K562 (cell line): ENCODE data around the gene ALKBH4. TPM values are rescaled to one million over a fixed set of nuclear protein-coding genes. Genes with fewer than 3 reads are reported as not detected.

Source experiments
- ETV1 ChIP-seq: fragments of 450-650 bp; conservative IDR thresholded peaks from 2 replicates; pipeline ENCODE4 v1.6.1; 2016; ENCODE audit warnings: missing genetic modification characterization, control low read depth, low read depth, missing compliant biosample characterization
- GABPA ChIP-seq: fragments of 200-800 bp; sonication (Bioruptor generic); conservative IDR thresholded peaks from 2 replicates; pipeline ENCODE4 v1.6.1; 2016; ENCODE audit warnings: low read depth, missing genetic modification characterization, missing compliant biosample characterization
- KAT8 ChIP-seq: fragments of 450-650 bp; IDR thresholded peaks from 2 replicates; pipeline ENCODE4 v1.6.1; 2016; ENCODE audit warnings: low read depth, mild to moderate bottlenecking
- MTF1 ChIP-seq: fragments of 250-450 bp; sonication (Bioruptor Pico); IDR thresholded peaks from 2 replicates; pipeline ENCODE4 v1.9.0; 2021; ENCODE audit warnings: moderate library complexity, mild to moderate bottlenecking, inconsistent platforms, borderline replicate concordance
- NFXL1 ChIP-seq: fragments of 450-650 bp; formaldehyde crosslinking; IDR thresholded peaks from 2 replicates; pipeline ENCODE4 v1.4.0; 2021; ENCODE audit warnings: mild to moderate bottlenecking
- OTX1 ChIP-seq: fragments of 450-650 bp; formaldehyde crosslinking; IDR thresholded peaks from 2 replicates; pipeline ENCODE4 v1.4.0; 2022; ENCODE audit warnings: mild to moderate bottlenecking
- POU5F1 ChIP-seq: fragments of 150-350 bp; IDR thresholded peaks from 2 replicates; pipeline ENCODE4 v1.6.1; 2014; ENCODE audit warnings: borderline replicate concordance, low read length, low read depth, mild to moderate bottlenecking; ENCODE audit not compliant: partially characterized antibody
- STAT5A ChIP-seq: IDR thresholded peaks from 2 replicates; pipeline ENCODE4 v1.6.1; 2012; ENCODE audit warnings: low read length, inconsistent platforms, borderline replicate concordance
- SUPT5H ChIP-seq: fragments of 450-650 bp; IDR thresholded peaks from 2 replicates; pipeline ENCODE4 v1.6.1; 2016
- ZNF699 ChIP-seq: fragments of 250-450 bp; sonication (Bioruptor Pico); IDR thresholded peaks from 2 replicates; pipeline ENCODE4 v1.8.0; 2021; ENCODE audit warnings: mild to moderate bottlenecking, moderate library complexity; ENCODE audit not compliant: insufficient replicate concordance
- polyA plus RNA-seq, 8 experiments: library from polyadenylated mRNA; depleted of rRNA in 4 of 8; stranded (reverse) in 5 of 8; unstranded in 3 of 8; fragments of >200 nt; fragmentation: Nextera tagmentation in 2 of 8; fragmentation: Illumina TruSeq in 1 of 8; extraction: Ambion mirVana in 2 of 8; extraction: Trizol in 1 of 8; gene quantifications; 2 replicates each; pipeline versions ENCODE4 v1.2.1 to v1.2.3, GENCODE V29; 2011 to 2014; ENCODE audit warnings: inconsistent platforms in 1 of 8, missing spikeins in 1 of 8
- total RNA-seq, 7 experiments: library from RNA; depleted of rRNA in 6 of 7; stranded (reverse); fragments of >200 nt in 6 of 7; fragmentation: Illumina TruSeq in 2 of 7; extraction: Trizol in 2 of 7; gene quantifications; 2 replicates each; pipeline versions ENCODE4 v1.2.1 to v1.2.3, GENCODE V29; 2011 to 2021; ENCODE audit warnings: low replicate concordance in 1 of 7
- TF ChIP-seq, protein P1 (sequence below), 2 experiments: fragments of 450-650 bp; formaldehyde crosslinking in 1 of 2; IDR thresholded peaks; 2 replicates each; pipeline versions ENCODE4 v1.4.0 to v1.6.1; 2014 to 2020; ENCODE audit warnings: mild to moderate bottlenecking in 2 of 2, borderline replicate concordance in 1 of 2, low read depth in 1 of 2
- TF ChIP-seq, protein P2 (sequence below): sonication (generic); formaldehyde crosslinking; IDR thresholded peaks from 2 replicates; pipeline ENCODE4 v1.8.0; 2022; ENCODE audit warnings: mild to moderate bottlenecking, missing genetic modification reagents
- TF ChIP-seq, protein P3 (sequence below): sonication (generic); IDR thresholded peaks from 2 replicates; pipeline ENCODE4 v1.6.1; 2016
- TF ChIP-seq, protein P4 (sequence below): fragments of 450-650 bp; formaldehyde crosslinking; IDR thresholded peaks from 2 replicates; pipeline ENCODE4 v1.4.0; 2022; ENCODE audit warnings: missing genetic modification characterization
- TF ChIP-seq, protein P5 (sequence below): fragments of 250-450 bp; sonication (Bioruptor Pico); IDR thresholded peaks from 2 replicates; pipeline ENCODE4 v1.5.0; 2021

Gene ALKBH4
- total and polyA plus RNA-seq, 9 of the 15 experiments (the other 6 are each of a cell fraction or from before 2014, with no cell fraction given) = 4.6 to 21.4 (median 11.8) TPM

DNA sequence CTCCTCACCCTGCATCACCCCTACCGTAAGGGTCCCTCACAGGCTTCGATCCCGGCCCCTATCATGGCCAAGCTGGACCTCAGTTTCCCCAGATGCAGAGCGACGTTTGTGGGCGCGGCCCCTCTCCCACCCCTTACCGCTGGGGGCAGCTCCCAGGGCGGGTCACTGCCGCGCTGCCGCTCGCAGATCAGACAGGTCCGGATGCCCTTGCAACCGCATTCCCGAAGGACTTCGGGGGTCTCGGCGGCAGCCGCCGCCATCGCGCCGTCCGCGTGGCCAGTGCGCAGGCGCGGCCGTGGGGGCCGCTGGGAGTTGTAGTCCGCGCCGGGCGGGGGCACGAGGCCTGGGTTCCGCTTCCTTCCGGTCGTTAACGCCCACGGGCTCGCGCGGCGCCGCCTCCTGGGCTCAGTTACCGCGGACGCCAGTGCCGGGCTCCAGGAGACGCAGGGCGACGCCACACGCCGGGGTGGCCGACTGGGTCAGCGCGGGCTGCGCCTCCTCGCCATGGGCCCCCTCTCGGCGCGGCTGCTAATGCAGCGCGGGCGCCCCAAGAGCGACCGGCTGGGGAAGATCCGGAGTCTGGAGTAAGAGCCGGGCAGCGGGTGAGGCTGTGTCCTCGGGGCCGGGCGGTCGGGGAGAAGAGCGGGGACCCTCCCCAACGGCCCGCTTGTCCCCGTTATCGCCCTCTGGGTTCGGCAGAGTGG, at the start of gene ALKBH4, which contains the start of gene LRWD1 (continued):
- TF ChIP-seq, protein P1, sequence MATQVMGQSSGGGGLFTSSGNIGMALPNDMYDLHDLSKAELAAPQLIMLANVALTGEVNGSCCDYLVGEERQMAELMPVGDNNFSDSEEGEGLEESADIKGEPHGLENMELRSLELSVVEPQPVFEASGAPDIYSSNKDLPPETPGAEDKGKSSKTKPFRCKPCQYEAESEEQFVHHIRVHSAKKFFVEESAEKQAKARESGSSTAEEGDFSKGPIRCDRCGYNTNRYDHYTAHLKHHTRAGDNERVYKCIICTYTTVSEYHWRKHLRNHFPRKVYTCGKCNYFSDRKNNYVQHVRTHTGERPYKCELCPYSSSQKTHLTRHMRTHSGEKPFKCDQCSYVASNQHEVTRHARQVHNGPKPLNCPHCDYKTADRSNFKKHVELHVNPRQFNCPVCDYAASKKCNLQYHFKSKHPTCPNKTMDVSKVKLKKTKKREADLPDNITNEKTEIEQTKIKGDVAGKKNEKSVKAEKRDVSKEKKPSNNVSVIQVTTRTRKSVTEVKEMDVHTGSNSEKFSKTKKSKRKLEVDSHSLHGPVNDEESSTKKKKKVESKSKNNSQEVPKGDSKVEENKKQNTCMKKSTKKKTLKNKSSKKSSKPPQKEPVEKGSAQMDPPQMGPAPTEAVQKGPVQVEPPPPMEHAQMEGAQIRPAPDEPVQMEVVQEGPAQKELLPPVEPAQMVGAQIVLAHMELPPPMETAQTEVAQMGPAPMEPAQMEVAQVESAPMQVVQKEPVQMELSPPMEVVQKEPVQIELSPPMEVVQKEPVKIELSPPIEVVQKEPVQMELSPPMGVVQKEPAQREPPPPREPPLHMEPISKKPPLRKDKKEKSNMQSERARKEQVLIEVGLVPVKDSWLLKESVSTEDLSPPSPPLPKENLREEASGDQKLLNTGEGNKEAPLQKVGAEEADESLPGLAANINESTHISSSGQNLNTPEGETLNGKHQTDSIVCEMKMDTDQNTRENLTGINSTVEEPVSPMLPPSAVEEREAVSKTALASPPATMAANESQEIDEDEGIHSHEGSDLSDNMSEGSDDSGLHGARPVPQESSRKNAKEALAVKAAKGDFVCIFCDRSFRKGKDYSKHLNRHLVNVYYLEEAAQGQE (IDR thresholded peaks at IDR 0.05; ENCODE audit: borderline replicate concordance) = peak; percentile 75
- TF ChIP-seq, protein P1 (CRISPR knock-in tag; IDR thresholded peaks at IDR 0.05; ENCODE audit: low read depth) = peak; percentile 35; the same call in 1 of the 2 replicates
- TF ChIP-seq STAT5A (peak; percentile 37; the same call in 1 of the 2 replicates), OTX1 (peak; percentile 44; the same call in 1 of the 2 replicates), ZNF699 (CRISPR knock-in tag) (no peak), MTF1 (no peak), GABPA (tag) (peak; percentile 98), NFXL1 (CRISPR knock-in tag) (no peak), ETV1 (tag) (peak; percentile 86), POU5F1 (no peak), SUPT5H (peak; percentile 82), KAT8 (no peak)
- TF ChIP-seq, protein P2, sequence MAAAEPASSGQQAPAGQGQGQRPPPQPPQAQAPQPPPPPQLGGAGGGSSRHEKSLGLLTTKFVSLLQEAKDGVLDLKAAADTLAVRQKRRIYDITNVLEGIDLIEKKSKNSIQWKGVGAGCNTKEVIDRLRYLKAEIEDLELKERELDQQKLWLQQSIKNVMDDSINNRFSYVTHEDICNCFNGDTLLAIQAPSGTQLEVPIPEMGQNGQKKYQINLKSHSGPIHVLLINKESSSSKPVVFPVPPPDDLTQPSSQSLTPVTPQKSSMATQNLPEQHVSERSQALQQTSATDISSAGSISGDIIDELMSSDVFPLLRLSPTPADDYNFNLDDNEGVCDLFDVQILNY (CRISPR knock-in tag) = peak; percentile 57; the same call in 1 of the 2 replicates
- TF ChIP-seq, protein P3, sequence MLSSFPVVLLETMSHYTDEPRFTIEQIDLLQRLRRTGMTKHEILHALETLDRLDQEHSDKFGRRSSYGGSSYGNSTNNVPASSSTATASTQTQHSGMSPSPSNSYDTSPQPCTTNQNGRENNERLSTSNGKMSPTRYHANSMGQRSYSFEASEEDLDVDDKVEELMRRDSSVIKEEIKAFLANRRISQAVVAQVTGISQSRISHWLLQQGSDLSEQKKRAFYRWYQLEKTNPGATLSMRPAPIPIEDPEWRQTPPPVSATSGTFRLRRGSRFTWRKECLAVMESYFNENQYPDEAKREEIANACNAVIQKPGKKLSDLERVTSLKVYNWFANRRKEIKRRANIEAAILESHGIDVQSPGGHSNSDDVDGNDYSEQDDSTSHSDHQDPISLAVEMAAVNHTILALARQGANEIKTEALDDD = no peak
- TF ChIP-seq, protein P4, sequence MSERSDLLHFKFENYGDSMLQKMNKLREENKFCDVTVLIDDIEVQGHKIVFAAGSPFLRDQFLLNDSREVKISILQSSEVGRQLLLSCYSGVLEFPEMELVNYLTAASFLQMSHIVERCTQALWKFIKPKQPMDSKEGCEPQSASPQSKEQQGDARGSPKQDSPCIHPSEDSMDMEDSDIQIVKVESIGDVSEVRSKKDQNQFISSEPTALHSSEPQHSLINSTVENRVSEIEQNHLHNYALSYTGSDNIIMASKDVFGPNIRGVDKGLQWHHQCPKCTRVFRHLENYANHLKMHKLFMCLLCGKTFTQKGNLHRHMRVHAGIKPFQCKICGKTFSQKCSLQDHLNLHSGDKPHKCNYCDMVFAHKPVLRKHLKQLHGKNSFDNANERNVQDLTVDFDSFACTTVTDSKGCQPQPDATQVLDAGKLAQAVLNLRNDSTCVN (CRISPR knock-in tag) = 0 out of 2 replicates have a peak, but pooled peaks have one; percentile 15
- TF ChIP-seq, protein P5, sequence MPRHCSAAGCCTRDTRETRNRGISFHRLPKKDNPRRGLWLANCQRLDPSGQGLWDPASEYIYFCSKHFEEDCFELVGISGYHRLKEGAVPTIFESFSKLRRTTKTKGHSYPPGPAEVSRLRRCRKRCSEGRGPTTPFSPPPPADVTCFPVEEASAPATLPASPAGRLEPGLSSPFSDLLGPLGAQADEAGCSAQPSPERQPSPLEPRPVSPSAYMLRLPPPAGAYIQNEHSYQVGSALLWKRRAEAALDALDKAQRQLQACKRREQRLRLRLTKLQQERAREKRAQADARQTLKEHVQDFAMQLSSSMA (CRISPR knock-in tag) = no peak
